NCI-H82 treated with DMSO at 0.1 percent for 48 hours (cell line): ENCODE results near the gene MAML2.

Source experiments
- DNase-seq: peaks from one replicate; lab custom pipeline; 2025; ENCODE audit not compliant: unreplicated experiment; lab: John Stamatoyannopoulos, UW

MAML2 gene

GRCh38 chr11:96106645-96107044 is 236.3 kb downstream of the MAML2 start:
- no peak for DNase-seq

- no peak for DNase-seq
Observed at GRCh38 chr11:96105944-96106343, 237.1 kb downstream of the MAML2 start.

- no peak for DNase-seq
Observed at GRCh38 chr11:96105197-96105895, 237.6 kb downstream of the MAML2 start.

- no peak for DNase-seq
Observed at GRCh38 chr11:96104496-96104895, 238.5 kb downstream of the MAML2 start.

- no peak for DNase-seq
Observed at GRCh38 chr11:96103721-96104120, 239.3 kb downstream of the MAML2 start.

- DNase-seq: no peak
Observed at GRCh38 chr11:96103102-96103501, 239.9 kb downstream of the MAML2 start.

GRCh38 chr11:96102664-96103078 is 240.3 kb downstream of the MAML2 start:
- DNase-seq: no peak

- DNase-seq: no peak
Observed at GRCh38 chr11:96101146-96101545, 241.8 kb downstream of the MAML2 start.

- DNase-seq: no peak
Observed at GRCh38 chr11:96098511-96099241, 244.3 kb downstream of the MAML2 start.

GRCh38 chr11:96097844-96098421 is 245.1 kb downstream of the MAML2 start:
- DNase-seq: no peak

GRCh38 chr11:96096360-96096759 is 246.6 kb downstream of the MAML2 start:
- no peak for DNase-seq

- DNase-seq: no peak
Observed at GRCh38 chr11:96095884-96096303, 247.1 kb downstream of the MAML2 start.

- DNase-seq: no peak
Observed at GRCh38 chr11:96094156-96094555, 248.8 kb downstream of the MAML2 start.

GRCh38 chr11:96092511-96092910 is 250.5 kb downstream of the MAML2 start:
- no peak for DNase-seq

GRCh38 chr11:96091476-96091875 is 251.5 kb downstream of the MAML2 start:
- DNase-seq: no peak

GRCh38 chr11:96090711-96091110 is 252.3 kb downstream of the MAML2 start:
- DNase-seq: no peak

GRCh38 chr11:96088914-96089313 is 254.1 kb downstream of the MAML2 start:
- no peak for DNase-seq

- no peak for DNase-seq
Observed at GRCh38 chr11:96086111-96086510, 256.9 kb downstream of the MAML2 start.

GRCh38 chr11:96085319-96085930 is 257.6 kb downstream of the MAML2 start:
- no peak for DNase-seq

GRCh38 chr11:96084610-96085318 is 258.2 kb downstream of the MAML2 start:
- no peak for DNase-seq

GRCh38 chr11:96082936-96083335 is 260.1 kb downstream of the MAML2 start:
- DNase-seq: no peak
